Testis (tissue), 2 donors: ENCODE results near the gene TBX22.

Experiments
- POLR2A ChIP-seq: fragments of 450-650 bp; IDR thresholded peaks from one replicate; pipeline ENCODE4 v1.6.1; 2017; ENCODE audit warnings: antibody characterized with exemption, mild to moderate bottlenecking, moderate library complexity
- TF ChIP-seq, protein P1 (sequence below), 3 experiments: fragments of 450-650 bp in 2 of 3; fragments of 200-600 bp in 1 of 3; sonication (generic) in 1 of 3; IDR thresholded peaks; one replicate each; pipeline ENCODE4 v1.5.1; 2016 to 2019; ENCODE audit warnings: antibody characterized with exemption in 3 of 3, mild to moderate bottlenecking in 2 of 3, moderate library complexity in 1 of 3

GRCh38 chrX:80004458-80004857 is 10.1 kb upstream of the TBX22 start:
- TF ChIP-seq, protein P1, sequence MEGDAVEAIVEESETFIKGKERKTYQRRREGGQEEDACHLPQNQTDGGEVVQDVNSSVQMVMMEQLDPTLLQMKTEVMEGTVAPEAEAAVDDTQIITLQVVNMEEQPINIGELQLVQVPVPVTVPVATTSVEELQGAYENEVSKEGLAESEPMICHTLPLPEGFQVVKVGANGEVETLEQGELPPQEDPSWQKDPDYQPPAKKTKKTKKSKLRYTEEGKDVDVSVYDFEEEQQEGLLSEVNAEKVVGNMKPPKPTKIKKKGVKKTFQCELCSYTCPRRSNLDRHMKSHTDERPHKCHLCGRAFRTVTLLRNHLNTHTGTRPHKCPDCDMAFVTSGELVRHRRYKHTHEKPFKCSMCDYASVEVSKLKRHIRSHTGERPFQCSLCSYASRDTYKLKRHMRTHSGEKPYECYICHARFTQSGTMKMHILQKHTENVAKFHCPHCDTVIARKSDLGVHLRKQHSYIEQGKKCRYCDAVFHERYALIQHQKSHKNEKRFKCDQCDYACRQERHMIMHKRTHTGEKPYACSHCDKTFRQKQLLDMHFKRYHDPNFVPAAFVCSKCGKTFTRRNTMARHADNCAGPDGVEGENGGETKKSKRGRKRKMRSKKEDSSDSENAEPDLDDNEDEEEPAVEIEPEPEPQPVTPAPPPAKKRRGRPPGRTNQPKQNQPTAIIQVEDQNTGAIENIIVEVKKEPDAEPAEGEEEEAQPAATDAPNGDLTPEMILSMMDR (IDR thresholded peaks at IDR 0.05) = no peak
- TF ChIP-seq POLR2A = no peak
